ENCODE measurements around the gene MIA2. TPM values are rescaled to one million over a fixed set of nuclear protein-coding genes. Genes with fewer than 3 reads are reported as not detected.

The MIA2 gene
- total RNA-seq, 1 experiment from 2014 or later = 43.9 TPM

GRCh38 chr14:39264558-39264957 lies 30.8 kb downstream of the MIA2 start:
- Histone ChIP-seq H3K27ac (0 out of 2 replicates have a peak overlapping the region, but pooled peaks have one; percentile 17), H3K27me3 (ENCODE audit: insufficient read depth, low read depth) (no peaks in the 10 kb centered on the region), H3K79me2 (ENCODE audit: low read depth) (peaks cover 39% of the 10 kb centered on the region), H3K9me3 (ENCODE audit: insufficient read depth, low read depth) (no peaks in the 10 kb centered on the region; the same call in 1 of the 2 replicates), H3K4me1 (replicated peaks; ENCODE audit: insufficient read depth) (peaks cover 11% of the 10 kb centered on the region), H3K9me2 (ENCODE audit: insufficient read depth) (no peaks in the 10 kb centered on the region), H3K4me3 (peak overlapping the region; percentile 84; the same call in 1 of the 2 replicates), H3K36me3 (ENCODE audit: low read depth) (no peaks in the 10 kb centered on the region), H4K20me1 (ENCODE audit: insufficient read depth) (peaks cover 11% of the 10 kb centered on the region; the same call in 1 of the 2 replicates), H2AFZ (no peak overlapping the region), H3F3A (ENCODE audit: insufficient read depth, low read depth) (peaks cover 20% of the 10 kb centered on the region; the same call in 1 of the 2 replicates), H3K4me2 (peak overlapping the region; percentile 98)
- TF ChIP-seq EZH2 (IDR thresholded peaks at IDR 0.05; ENCODE audit: low read depth) (no peak), CTCF (conservative IDR thresholded peaks at IDR 0.05) (no peak)
- ChIA-PET CTCF (no interaction called here), POLR2A (ENCODE audit: unreplicated experiment) (interaction anchor here (0.6 to 0.8 kb wide), 3 partner anchors 95 to 149 kb away, joined by 6 to 12 read pairs (median 6); partner anchors contain the start of gene TRAPPC6B)
- no peak for DNase-seq
- BruUV-seq (replicated peaks) = no TSS peak
- intact Hi-C loops (cut with micrococcal nuclease; ENCODE audit: unreplicated experiment) = no loop called here

- no peaks in the 10 kb centered on the region for H3K36me3 ChIP-seq (ENCODE audit: low read depth)
- H3K27ac ChIP-seq = peak overlapping the region; percentile 92
- ChIA-PET POLR2A (ENCODE audit: unreplicated experiment) (interaction anchor here (0.6 kb wide), 1 partner anchor 48 kb away, joined by 3 read pairs; no protein-coding TSS in a partner anchor), CTCF (interaction anchor here (0.6 kb wide), 1 partner anchor 135 kb away, joined by 3 read pairs; no protein-coding TSS in a partner anchor)
- TF ChIP-seq CTCF (conservative IDR thresholded peaks at IDR 0.05) (no peak), EZH2 (IDR thresholded peaks at IDR 0.05; ENCODE audit: low read depth) (no peak)
- no peaks in the 10 kb centered on the region; the same call in 1 of the 2 replicates for H3K9me3 ChIP-seq (ENCODE audit: insufficient read depth, low read depth)
- no TSS peak for BruUV-seq (replicated peaks)
- H3K9me2 ChIP-seq (ENCODE audit: insufficient read depth) = no peaks in the 10 kb centered on the region
- peaks cover 44% of the 10 kb centered on the region for H3K79me2 ChIP-seq (ENCODE audit: low read depth)
- peak in 1 of 2 experiments; percentile 56 for DNase-seq
- H3K4me1 ChIP-seq (replicated peaks; ENCODE audit: insufficient read depth) = peaks cover 15% of the 10 kb centered on the region
- peak overlapping the region; percentile 84 for H3K4me3 ChIP-seq
- peak overlapping the region; percentile 78; the same call in 1 of the 2 replicates for H2AFZ ChIP-seq
- H3F3A ChIP-seq (ENCODE audit: insufficient read depth, low read depth) = peaks cover 20% of the 10 kb centered on the region; the same call in 1 of the 2 replicates
- intact Hi-C loops (cut with micrococcal nuclease; ENCODE audit: unreplicated experiment) = loop anchor here (5.0 kb wide), 2 partner anchors 48 to 167 kb away; partner anchors contain the start of gene FBXO33
- peaks cover 13% of the 10 kb centered on the region; the same call in 1 of the 2 replicates for H4K20me1 ChIP-seq (ENCODE audit: insufficient read depth)
- peak overlapping the region; percentile 98 for H3K4me2 ChIP-seq
- H3K27me3 ChIP-seq (ENCODE audit: insufficient read depth, low read depth) = no peaks in the 10 kb centered on the region
Measured at GRCh38 chr14:39265033-39265432, 31.3 kb downstream of the MIA2 start.

GRCh38 chr14:39265806-39266524 lies 32.2 kb downstream of the MIA2 start:
- Histone ChIP-seq H3K27me3 (ENCODE audit: insufficient read depth, low read depth) (no peaks in the 10 kb centered on the region), H2AFZ (peak overlapping the region; percentile 78), H3K4me1 (replicated peaks; ENCODE audit: insufficient read depth) (peaks cover 21% of the 10 kb centered on the region), H3K4me3 (peak overlapping the region; percentile 84), H3K36me3 (ENCODE audit: low read depth) (no peaks in the 10 kb centered on the region), H3K9me2 (ENCODE audit: insufficient read depth) (no peaks in the 10 kb centered on the region), H3F3A (ENCODE audit: insufficient read depth, low read depth) (peaks cover 20% of the 10 kb centered on the region; the same call in 1 of the 2 replicates), H3K79me2 (ENCODE audit: low read depth) (peaks cover 53% of the 10 kb centered on the region), H4K20me1 (ENCODE audit: insufficient read depth) (peaks cover 16% of the 10 kb centered on the region; the same call in 1 of the 2 replicates), H3K27ac (peak overlapping the region; percentile 92), H3K4me2 (peak overlapping the region; percentile 98), H3K9me3 (ENCODE audit: insufficient read depth, low read depth) (no peaks in the 10 kb centered on the region; the same call in 1 of the 2 replicates)
- ChIA-PET CTCF (interaction anchor here (0.6 kb wide), 1 partner anchor 136 kb away, joined by 3 read pairs; no protein-coding TSS in a partner anchor), POLR2A (ENCODE audit: unreplicated experiment) (interaction anchor here (0.6 to 1.1 kb wide), 2 partner anchors 86 to 152 kb away, joined by 5 read pairs; partner anchors contain the start of gene GEMIN2)
- no TSS peak for BruUV-seq (replicated peaks)
- no peak for TF ChIP-seq CTCF (conservative IDR thresholded peaks at IDR 0.05)
- TF ChIP-seq EZH2 (IDR thresholded peaks at IDR 0.05; ENCODE audit: low read depth) = no peak
- intact Hi-C loops (cut with micrococcal nuclease; ENCODE audit: unreplicated experiment) = loop anchor here (2.0 to 5.0 kb wide), 3 partner anchors 49 to 166 kb away; partner anchors contain the start of genes FBXO33 and PNN
- DNase-seq = peak in 1 of 2 experiments; percentile 48
